AG10803 (cell line): Measurements from ENCODE around the gene CHPF.

Experiments used
- DNase-seq: peaks from one replicate; pipeline ENCODE4 v3.0.0; 2010; ENCODE audit warnings: low read depth
- H3K4me3 ChIP-seq: 2 replicates; pipeline ENCODE4 v1.5.1; 2011; ENCODE audit warnings: mild to moderate bottlenecking, low read length, control low read depth
- TF ChIP-seq, protein P1 (sequence below): conservative IDR thresholded peaks from 2 replicates; pipeline ENCODE4 v1.5.1; 2011; ENCODE audit warnings: mild to moderate bottlenecking, low read length, control low read depth, inconsistent platforms

Gene CHPF

DNA sequence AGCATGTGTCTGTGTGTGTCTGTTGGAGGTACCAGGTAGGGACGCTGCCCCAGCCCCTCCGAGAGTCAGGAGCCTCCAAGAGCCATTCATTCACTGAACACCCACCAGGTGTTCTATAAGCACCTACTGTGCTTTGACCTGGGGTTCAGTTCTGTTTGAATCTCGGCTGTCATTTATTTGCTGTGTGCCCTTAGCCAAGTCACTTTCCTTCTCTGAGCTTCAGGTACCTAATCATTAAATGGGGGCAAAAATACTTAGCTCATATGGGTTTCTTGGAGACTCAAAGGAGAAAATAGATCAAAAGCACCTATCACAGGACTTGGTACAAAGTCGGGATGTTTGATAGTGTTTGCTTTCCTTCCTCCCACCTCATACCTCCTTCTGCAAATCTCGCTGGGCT lies 16.1 kb downstream of the CHPF start:
- H3K4me3 ChIP-seq, result no peak overlapping the region
- TF ChIP-seq, protein P1, sequence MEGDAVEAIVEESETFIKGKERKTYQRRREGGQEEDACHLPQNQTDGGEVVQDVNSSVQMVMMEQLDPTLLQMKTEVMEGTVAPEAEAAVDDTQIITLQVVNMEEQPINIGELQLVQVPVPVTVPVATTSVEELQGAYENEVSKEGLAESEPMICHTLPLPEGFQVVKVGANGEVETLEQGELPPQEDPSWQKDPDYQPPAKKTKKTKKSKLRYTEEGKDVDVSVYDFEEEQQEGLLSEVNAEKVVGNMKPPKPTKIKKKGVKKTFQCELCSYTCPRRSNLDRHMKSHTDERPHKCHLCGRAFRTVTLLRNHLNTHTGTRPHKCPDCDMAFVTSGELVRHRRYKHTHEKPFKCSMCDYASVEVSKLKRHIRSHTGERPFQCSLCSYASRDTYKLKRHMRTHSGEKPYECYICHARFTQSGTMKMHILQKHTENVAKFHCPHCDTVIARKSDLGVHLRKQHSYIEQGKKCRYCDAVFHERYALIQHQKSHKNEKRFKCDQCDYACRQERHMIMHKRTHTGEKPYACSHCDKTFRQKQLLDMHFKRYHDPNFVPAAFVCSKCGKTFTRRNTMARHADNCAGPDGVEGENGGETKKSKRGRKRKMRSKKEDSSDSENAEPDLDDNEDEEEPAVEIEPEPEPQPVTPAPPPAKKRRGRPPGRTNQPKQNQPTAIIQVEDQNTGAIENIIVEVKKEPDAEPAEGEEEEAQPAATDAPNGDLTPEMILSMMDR, result no peak
- no peak for DNase-seq

DNA sequence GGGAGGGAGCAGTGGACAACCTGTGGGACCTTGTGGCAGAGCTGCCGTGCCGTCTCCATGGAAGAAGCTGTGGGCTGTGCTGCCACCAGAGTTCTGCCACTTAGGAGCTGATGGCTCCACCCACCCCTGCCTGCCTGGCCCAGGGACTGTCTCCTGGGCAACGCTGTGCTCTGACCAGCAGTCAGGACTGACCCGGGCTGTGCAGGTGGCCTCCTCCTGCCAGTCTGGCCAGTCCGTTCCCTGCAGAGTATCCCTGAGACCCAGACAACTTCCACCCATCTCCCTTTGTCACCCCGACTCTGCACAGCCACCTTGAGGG lies 16.6 kb downstream of the CHPF start:
- no peak for DNase-seq
- TF ChIP-seq, protein P1, result no peak
- H3K4me3 ChIP-seq, result no peak overlapping the region

DNA sequence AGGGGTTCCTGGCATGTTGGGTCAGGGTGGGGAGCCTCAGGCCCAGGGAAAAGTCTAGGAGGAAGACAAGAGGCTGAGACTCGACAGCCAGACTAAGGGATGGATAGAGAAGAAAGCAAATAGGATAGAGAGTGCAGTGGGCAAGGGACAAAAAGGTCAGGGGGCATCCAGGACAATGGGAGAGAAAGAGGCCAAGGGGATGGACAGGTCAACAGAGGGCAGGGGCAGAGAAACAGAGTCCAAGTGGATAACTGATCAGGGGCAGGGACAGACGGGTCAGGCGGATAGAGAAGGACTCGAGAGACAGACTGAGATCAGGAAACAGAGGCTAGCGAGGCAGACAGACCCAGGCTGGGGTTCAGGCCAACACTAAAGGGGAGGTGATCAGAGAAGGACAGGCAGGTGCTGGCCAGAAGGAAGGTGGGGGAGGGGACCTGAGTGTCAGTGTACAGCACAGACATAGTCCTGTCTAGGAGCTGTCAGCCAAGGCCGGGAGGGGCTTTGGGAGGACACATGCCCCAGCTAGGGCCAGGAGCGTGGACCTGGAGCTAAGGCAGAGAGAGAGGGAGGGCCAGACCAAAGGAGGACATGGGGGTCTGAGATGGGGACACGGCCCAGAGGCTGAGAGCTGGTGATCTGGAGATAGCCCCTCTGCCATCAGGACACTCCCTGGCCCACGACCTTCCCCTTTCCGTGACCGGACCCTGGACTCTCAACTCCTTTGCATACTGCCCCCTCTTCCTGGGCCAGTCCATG lies 17.1 kb downstream of the CHPF start:
- DNase-seq, result no peak
- H3K4me3 ChIP-seq, result no peak overlapping the region
- TF ChIP-seq, protein P1, result no peak

- no peak overlapping the region for H3K4me3 ChIP-seq
- DNase-seq, result no peak
- TF ChIP-seq, protein P1, result no peak
Measured at GRCh38 chr2:219525533-219526232, 17.9 kb downstream of the CHPF start.

DNA sequence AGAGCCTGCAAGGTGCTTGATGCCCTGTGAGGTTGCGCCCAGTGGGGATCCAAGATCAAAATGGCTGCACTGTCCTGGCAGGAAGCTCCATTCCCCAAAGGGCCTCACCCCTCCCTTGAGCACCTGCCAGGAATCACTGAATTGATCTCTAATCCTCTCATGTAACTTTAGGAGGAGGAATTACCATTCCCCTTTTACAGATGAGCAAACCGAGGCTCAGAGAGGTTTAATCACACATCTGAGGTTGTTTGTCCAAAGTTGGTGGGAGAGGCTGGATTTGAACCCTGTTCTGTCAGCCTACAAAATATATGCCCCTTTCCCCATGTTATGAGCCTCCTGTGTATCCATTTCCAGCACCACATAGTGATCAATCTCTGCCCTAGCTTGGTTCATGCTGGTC lies 18.8 kb downstream of the CHPF start:
- no peak for DNase-seq
- TF ChIP-seq, protein P1, result no peak
- H3K4me3 ChIP-seq, result no peak overlapping the region

DNA sequence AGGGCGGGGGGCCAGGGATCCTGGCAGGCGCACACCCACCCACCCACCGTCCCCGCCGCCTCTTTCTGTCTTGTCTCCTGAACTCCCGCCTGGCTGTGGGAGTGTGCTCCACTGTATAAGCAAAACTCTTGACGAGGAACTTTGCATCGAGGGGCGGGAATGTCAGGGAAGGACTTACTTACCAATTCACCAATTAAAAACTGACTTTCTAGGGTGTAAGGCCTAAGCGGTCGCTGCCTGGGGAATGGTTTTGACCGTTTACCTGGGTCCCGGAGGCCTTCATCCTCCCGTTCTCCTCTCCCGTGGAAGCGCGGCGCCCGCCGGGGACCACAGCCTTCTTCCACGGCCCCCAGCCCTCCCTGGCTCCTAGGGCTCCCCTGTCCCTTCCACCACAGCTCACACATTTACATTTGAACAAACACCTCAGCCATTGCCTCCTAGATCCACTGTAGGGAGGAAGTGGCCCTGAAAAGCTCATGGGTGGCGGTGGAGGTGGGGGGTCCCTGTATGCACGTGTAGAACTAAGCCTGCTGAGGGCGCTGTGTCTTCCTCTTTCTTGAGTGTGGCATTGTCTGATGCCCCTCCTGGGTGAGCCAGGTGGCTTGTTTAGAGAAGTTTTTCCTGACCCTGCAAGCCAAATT lies 20.5 kb downstream of the CHPF start:
- no peak overlapping the region for H3K4me3 ChIP-seq
- TF ChIP-seq, protein P1, result no peak
- no peak for DNase-seq
